ENCODE results near the gene RARRES1.

- TF ChIP-seq CTCF (IDR thresholded peaks at IDR 0.05; ENCODE audit: low read depth, low read length, poor library complexity, severe bottlenecking): no peak
- no peak for TF ChIP-seq EZH2phosphoT487 (IDR thresholded peaks at IDR 0.05; ENCODE audit: borderline replicate concordance, low read length)
Observed at GRCh38 chr3:158753854-158754253, 21.6 kb upstream of the RARRES1 start.

All from DOHH2 (cell line).